Stimulated activated CD4-positive, alpha-beta T cell treated with anti-CD3 and anti-CD28 coated beads, TNF-alpha, amount 100 ng/mL, for 24 hours (primary cell): Measurements from ENCODE around the gene CAPN1.
"Not testable (repeated sequence)": the region's sequence is repeated elsewhere in the genome, so short reads cannot be mapped to it uniquely, and the experiment has no call there.

Experiments
- DNase-seq, 3 experiments: peaks; one replicate each; pipeline ENCODE4 v3.0.0-alpha.2; 2020; ENCODE audit warnings: low read depth in 3 of 3

CAPN1 gene

DNA sequence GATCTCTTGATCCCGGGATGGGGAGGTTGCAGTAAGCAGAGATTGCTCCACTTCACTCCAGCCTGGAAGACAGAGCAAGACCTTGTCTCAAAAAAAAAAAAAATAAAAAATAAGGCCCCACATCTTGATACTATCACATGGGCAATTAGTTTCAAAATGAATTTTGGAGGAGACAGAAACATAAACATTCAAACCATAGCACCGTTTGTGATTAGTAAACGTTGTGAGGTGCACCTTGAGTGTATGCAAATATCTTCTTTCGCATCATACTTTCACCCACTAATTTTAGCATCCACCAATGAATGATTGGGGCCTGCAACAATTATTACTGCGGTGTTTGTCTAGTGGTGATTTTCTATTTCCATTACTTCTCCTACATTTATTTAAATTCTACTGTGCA lies 22.7 kb upstream of the CAPN1 start:
- DNase-seq, result no peak

DNA sequence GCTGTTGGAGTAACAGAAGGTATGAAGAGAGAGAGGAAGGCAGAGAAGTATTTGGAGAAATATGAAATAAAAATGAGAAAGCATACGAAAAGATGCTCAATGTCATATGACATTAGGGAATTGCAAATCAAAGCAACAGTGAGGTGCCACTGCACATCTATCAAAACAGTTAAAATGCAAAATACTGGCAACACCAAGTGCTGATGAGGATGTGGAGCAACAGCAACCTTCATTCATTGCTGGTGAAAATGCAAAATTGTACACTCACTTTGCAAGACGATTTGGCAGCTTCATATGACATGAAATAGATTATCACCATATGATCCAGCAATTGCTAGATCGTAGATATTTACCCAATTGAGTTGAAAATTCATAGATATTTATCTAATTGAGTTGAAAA lies 21.1 kb upstream of the CAPN1 start:
- DNase-seq, result no peak

DNA sequence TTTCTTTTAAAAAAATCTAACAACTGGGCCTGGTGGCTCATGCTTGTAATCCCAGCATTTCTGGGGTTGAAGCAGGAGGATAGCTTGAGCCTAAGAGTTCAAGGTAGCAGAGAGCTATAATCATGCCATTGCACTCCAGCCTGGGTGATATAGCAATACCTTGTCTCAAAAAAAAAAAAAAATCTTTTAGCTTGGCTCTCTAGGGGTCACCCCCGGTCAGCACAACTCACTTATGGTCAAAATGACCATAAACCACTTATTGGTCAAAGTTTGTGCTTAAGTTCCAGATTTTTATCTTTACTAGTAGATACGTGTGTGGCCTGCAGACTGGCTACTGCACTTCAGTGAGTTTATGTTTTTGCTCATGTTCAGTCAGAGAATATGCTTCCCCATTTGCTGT lies 18.0 kb upstream of the CAPN1 start:
- DNase-seq, result no peak

DNA sequence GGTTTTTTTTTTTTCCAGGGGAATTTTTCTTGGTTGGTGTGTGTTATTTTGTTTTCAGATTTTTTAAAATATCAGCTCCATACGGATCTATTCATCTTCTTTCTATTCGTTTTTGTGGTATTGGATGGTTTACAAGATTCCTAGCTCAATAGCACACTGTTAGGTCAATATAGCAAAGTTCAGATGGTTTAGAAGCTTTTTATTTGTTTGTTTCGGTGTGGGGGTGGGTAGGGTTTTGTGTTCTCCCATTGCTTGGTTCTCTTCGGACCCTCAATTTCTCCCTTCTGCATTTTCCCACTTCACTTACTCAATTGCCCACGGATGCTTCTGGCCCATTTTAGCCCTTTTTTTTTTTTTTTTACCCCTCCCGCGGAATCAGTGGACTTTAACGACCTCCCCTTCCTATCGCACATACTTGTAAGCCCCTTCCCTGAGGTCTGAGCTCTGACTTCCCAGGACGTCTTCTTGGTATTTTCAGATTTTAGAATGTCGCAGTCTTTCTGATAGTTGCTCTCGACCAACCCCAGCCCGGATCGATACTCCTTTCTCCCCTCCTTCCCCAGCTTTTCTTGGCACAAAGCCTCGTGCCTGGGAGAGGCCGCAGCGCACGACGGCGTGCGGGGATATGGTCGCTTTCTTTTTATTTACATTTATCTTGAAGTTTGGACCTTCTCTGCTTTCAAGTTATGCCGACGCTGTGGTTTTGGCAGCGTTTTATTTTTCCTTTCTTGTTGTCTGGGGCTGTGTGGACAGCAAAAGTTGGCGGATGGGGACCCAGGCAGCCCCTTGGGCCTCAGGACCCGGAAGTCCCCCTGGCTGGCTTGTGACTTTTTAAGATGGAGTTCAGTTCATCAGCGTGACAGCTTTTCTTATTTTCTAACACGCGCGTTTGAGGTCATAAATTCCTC lies 16.1 kb upstream of the CAPN1 start:
- DNase-seq, result no peak

DNA sequence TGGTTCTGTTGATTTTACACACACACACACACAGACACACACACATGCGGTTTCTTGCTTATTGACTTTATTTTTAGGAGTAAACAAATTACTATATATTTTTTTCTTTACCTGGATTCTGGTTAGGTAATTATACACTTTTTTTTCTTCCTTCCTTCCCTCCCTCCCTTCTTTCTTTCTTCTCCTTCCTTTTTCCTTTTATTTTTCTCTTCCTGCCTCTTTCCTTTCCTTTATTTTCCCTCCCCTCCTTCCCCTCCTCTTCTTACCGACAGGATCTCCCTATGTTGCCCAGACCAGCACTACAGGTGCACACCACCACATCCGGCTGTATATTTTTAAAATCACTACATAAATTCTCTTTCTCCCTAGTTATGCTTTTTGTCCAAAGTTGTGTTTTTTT lies 14.8 kb upstream of the CAPN1 start:
- DNase-seq, result no peak

DNA sequence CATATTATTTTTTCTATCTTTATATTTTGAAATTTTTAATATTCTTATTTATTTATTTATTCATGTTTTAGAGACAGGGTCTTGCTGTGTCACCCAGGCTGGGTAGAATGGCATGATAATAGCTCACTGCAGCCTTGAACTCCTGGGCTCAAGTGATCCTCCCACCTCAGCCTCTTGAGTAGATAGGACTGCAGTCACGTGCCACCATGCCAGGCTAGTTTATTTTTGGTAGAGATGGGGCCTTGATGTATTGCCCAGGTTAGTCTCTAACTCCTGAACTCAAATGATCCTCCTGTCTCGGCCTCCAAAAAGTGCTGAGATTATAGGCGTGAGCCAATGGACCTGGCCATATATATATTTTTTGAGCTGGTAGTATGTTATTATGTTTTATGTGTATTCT lies 14.1 kb upstream of the CAPN1 start:
- DNase-seq, result no peak

DNA sequence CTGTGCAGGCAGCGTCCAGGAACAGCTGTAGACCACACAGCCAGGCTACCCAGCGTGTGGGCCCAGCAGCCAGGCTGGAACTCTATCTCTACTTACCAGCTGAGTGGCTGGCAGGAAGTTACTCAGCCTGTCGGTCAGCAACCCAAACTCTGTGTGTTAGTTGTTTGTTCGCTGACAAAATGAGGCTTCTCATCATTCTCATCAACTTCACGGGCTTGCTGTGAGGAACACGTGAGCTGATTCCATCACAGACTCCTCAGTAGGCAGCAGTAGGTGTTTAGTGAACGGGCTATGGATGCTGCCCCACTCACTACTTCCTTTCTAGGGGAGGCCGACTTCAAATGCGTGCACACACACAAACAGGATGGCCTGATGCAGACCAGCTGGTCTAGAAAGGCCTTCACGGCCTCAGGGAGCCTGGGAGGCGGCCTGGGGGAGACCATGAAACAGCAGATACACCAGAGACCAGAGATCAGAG lies 12.5 kb upstream of the CAPN1 start:
- no peak for DNase-seq

DNA sequence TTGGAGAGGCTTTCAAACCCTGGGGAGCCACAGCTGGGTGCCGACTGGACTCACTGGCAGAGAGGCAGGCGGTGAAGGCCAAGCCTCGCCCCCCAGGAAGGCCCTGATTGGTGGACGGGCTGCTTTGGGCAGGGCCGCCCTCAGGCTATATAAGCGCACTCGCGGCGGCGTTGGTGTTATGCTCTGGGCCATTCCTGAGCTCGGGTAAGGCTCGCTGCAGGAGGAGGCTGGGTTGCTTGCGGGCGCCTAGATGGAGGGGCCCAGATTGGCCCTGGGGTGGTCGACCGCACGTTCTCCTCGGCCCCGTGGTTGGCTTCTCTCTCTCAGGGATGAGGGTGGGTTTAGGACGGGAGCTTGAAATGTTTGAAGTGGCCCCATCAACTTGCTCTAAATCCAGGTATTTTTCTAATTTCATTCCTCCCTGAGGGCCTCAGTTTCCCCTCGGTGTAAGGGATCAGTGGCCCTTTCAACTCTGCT lies 11.6 kb upstream of the CAPN1 start, which contains the start of gene SPDYC:
SPDYC (plus strand) TSS at position 176 of the 477 bp plus-strand sequence. CDS start 1,125 bp downstream, outside the sequence.
- no peak for DNase-seq

DNA sequence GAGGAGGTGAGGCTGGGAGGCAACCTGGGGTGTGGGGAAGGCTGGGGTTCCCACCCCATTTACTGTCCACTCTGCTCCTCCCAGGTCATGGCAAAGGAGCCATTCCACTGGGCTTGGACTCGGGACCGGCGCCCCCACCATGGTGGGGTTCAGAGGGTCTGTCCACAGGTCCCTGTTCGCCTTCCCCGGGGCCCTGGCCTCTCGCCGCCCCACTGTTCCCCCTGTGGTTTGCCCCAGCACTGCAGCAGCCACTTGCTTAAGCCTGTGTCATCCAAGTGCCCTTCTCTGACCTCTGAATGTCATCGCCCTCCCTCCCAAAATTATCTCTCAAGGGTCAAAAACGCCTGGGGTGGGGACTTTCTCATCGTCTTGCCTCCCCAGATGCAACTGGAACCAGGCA lies 9.1 kb upstream of the CAPN1 start:
- DNase-seq, result no peak

DNA sequence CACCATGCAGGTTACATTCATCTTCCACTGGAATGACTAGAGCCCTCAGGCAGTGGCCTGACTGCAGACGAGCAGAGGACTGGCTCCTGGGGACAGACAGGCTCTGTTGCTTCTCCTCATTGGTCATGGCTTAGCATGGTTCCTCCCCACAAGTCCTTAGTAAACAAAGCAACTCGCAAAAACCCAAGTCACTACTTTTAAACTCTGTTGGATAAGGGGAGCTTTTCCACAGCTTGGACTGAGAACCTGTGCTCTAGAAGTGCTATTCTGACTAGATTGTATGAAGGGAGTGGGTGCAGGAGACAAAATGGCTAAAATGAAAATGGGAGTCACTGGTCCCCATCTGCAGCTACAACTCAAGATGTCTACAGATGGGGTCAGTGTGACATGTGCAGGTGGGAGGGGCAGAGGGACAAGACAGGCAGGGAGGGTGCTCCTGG lies 7.1 kb upstream of the CAPN1 start:
- not testable (repeated sequence) for DNase-seq

DNA sequence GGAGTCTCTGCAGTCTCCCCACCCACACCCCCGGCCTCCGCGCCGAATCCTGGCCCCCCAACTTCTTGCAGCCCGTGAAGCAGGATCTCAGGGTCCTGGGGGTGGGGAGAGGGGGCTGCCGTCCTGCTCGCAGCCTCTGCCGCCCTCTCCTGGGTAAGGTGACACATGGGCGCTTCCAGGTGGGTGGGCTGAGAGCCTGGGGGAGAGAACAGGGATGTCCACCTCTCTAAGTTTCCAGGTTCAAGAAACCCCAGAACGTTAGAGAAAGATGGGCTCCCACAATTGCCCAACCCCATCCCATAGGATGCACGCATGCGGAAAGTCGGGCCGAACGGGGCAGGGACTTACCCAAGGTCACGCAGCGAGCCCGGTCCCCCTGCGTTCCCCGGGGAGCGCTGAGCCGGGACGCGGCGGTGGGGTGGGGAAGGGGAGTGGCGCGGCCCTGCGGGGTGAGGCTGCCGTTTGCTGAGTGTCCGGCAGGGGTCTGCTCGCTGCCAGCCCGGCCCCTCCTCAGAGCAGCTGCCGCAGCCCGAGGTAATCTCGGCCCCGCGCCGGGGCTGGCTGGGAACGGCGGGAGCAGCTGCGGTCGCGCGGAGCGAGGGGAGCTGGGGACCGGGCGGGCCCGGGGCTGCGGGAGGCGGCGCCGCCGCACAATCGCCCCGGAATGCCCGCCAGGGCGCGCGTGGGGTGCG lies 705 bp upstream of the CAPN1 start:
- peak in 2 of 3 experiments; percentile 21 to 53 for DNase-seq

DNA sequence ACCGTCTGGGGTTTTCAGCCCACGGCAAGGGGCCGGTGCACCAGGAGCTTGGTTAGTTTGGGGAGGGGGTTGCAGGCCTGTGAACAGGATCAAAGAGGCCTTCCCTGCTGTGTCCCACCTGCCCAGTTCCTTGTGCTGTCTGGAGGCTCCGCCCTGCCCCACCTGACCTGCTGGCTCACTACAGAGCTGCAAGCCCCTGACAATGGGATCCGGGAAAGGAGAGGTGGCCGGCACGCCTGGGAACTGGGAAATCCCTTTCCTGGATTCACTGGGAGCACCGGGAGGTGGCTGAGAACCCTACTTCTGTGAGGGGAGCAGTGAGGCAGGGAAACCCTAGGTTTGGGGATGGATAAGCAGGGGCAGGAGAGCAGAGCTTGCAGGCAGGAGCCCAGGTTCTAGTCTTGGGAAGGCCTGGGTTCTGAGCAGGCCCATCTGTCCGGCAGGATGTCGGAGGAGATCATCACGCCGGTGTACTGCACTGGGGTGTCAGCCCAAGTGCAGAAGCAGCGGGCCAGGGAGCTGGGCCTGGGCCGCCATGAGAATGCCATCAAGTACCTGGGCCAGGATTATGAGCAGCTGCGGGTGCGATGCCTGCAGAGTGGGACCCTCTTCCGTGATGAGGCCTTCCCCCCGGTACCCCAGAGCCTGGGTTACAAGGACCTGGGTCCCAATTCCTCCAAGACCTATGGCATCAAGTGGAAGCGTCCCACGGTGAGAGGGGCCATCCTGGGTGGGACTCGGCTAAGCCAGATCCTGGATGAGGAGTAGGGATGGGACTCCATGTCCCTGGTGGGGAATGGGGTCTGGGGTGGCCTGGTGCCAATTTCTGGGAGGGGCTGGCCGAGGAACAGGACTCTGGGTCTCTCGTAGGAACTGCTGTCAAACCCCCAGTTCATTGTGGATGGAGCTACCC lies 786 bp downstream of the CAPN1 start:
- no peak for DNase-seq

DNA sequence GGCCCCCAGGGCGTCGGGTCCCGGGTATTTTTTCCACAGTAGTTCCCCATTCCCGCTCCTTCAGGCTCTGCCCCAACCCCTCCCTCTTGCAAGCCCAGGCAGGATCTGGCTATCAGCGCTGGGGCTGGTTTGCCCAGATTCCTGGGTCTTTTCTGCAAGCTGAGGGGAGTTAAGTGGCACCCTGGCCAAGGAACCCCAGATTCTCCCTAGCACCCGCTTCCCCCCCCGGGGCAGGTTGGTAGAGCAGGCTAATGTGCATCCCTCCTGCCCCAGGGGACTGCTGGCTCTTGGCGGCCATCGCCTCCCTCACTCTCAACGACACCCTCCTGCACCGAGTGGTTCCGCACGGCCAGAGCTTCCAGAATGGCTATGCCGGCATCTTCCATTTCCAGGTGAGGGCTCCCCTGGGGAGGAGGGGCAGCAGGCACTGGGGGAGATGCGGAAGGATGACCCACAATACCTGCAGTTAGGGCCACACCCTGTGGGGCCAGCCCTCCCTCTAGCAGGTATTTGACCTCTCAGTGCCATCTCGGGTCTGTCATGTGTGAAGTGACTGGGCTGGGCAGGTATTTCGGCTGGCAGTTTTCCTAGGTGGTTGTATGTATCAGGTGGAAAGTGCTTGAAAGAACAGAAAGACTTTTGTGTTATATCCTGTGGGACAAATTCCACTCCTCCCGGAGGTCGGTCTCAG lies 1.6 kb downstream of the CAPN1 start:
- DNase-seq, result no peak

DNA sequence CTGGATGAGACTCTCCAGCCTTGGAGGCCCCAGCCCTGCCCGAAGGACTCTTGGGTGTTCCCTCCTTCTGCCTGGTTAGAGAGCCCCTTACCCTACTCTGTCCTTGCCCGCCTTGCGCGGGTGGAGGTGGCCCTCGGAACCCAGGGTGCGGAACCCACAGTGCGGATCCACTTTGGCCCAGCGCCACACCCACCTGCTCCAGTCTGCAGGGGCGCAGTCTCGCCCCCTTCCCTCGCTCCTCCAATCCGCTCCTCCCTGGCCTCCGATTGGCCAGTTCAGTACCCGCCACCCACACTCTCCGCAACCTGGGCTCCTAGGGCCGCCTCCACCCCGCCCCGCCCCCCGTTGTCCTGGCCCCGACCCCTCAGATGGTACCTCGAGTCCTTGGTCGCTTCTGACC lies 2.4 kb downstream of the CAPN1 start:
- no peak for DNase-seq

DNA sequence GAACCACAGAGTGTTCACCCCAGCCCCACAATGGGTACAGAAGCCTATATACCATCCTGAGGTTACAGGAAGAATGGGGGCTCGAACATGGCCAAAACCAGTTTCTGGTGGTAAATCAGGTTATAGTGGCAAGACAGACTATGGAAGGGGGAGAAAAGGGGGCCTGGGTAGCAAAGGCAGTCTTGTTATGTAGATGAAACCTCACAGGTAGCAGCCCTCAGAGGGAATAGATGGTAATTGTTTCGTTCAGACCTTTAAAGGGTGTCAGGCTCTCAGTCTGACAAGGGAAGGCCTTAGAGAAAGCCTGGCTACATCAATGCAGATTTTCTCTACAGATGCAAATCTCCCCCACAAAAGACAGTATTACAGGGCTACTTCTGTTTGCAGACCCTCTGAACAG lies 3.4 kb downstream of the CAPN1 start:
- no peak for DNase-seq

DNA sequence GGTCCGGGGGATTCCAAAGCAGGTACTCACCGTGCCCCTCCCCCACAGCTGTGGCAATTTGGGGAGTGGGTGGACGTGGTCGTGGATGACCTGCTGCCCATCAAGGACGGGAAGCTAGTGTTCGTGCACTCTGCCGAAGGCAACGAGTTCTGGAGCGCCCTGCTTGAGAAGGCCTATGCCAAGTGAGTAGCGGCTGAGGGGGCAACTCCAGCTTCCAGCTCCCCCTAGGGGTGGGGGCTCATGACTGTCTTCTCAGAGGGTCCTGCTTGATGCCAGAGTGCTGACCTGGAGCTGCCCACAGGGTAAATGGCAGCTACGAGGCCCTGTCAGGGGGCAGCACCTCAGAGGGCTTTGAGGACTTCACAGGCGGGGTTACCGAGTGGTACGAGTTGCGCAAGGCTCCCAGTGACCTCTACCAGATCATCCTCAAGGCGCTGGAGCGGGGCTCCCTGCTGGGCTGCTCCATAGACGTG lies 4.2 kb downstream of the CAPN1 start:
- DNase-seq, result no peak

DNA sequence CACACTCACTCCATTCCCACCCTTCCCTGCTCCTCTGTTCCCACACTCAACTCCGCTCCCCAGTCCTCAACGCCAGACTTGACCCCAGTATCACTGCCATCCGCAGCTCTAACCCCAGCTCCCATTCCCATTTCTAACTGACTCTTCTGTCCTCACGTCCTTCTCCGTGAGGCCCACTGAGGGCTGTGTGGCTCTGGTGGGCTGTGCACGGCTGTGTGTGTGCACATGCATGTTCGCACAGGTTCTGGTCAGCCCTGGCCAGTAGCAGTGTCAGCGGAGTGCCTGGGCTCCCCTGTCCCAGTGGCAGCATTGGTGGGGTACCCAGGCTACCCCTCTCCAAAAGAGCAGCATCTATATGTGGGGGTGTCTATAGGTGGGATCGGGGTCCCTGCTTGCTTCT lies 5.0 kb downstream of the CAPN1 start:
- DNase-seq, result no peak

DNA sequence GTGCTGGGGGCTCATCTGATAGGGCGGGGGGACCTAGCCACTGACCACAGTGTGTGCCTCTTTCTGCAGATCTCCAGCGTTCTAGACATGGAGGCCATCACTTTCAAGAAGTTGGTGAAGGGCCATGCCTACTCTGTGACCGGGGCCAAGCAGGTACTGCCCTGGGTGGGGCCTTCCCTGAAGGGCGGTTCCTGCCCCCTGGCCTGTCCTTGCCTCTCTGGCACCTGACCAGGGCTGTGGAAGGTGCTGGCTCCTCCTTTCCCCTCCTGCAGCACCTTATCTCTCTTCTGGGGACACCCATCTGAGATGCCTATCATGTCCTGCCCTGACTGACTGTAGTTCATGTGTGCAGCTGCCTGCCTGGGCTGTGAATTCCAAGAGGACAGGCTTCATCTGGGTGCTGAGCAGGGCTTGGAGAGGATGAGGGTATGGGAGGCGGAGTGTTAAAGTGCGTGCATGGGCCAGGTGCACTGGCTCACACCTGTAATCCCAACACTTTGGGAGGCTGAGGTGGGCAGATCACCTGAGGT lies 5.5 kb downstream of the CAPN1 start:
- no peak for DNase-seq

DNA sequence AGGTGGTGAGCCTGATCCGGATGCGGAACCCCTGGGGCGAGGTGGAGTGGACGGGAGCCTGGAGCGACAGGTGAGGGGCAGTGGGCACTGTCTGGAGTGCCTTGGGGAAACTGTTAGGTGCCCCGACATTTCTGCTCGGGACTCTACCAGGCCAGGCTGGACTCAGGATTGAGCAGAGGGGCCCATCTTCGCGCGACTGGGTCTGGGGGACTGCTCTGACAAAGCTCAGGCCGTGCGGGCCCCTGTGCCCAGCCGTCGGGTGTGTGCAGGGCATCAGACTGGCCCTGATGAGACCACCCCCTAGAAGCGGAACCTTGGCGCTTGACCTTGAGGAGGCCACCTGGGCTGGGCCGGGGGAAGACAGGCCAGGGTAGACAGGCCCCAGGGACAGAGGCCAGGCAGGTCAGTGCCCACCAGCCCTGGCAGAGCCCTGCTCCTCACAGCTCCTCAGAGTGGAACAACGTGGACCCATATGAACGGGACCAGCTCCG lies 6.3 kb downstream of the CAPN1 start:
- no peak for DNase-seq

DNA sequence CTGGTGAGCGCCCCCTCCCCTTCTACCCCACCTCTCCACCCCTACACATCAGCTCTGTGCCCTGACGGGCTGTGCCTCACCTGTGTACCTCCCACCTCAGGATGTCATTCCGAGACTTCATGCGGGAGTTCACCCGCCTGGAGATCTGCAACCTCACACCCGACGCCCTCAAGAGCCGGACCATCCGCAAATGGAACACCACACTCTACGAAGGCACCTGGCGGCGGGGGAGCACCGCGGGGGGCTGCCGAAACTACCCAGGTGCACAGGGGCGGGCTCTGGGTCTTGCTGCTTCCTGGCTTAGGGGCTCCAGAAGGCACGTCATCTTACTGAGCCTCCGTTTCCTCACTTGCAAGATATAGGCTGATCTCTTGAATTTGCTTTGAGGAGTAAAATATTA lies 6.8 kb downstream of the CAPN1 start:
- no peak for DNase-seq

DNA sequence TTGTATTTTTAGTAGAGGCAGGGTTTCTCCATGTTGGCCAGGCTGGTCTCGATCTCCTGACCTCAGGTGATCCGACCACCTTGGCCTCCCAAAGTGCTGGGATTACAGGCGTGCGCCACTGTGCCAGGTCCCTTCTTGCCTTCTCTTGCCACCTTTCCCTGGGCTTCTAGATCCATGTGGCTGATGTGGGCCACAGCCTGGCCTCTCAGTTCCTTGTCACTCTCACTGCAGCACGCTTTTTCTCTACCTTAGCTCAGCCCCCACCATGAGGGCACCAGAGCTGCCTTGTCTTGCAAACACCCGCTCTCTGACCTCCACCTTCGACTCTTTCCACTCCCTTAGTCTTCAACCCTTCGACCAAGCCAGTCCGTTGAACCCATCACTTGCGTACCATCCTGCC lies 7.5 kb downstream of the CAPN1 start:
- DNase-seq, result no peak
